H1 (cell line): Measurements from ENCODE around the gene PDLIM4. TPM values are rescaled to one million over a fixed set of nuclear protein-coding genes. Genes with fewer than 3 reads are reported as not detected.
A peak's percentile ranks its signal among the peaks of the same experiment; 100 is the strongest.

Experiments used
- CTCF ChIA-PET: fragments of 300-600 bp; sonication (Branson Sonifier 250); formaldehyde crosslinking; loops from one replicate; lab custom pipeline; 2021; ENCODE audit not compliant: partially characterized antibody; lab: Charles Lee
- POLR2A ChIA-PET: fragments of 300-600 bp; sonication (Branson Sonifier 250); formaldehyde crosslinking; loops from one replicate; lab custom pipeline; 2021; ENCODE audit warnings: inconsistent platforms; ENCODE audit not compliant: partially characterized antibody; lab: Charles Lee
- DNase-seq, 2 experiments: peaks; one replicate each; pipeline versions ENCODE4 v3.0.0 to v3.0.0-alpha.2; 2010 to 2022; ENCODE audit warnings: low spot score in 2 of 2, low read depth in 1 of 2, mixed read lengths in 1 of 2
- FAIRE-seq: peaks from 2 replicates; lab custom pipeline; 2011; peaks lifted over from hg19 to GRCh38; lab: Jason Lieb, UNC
- H2AFZ ChIP-seq: 2 replicates; pipeline ENCODE4 v1.8.1; 2012; ENCODE audit warnings: low read length, inconsistent platforms
- H2AK5ac ChIP-seq: 2 replicates; pipeline ENCODE4 v1.6.1; 2013; ENCODE audit warnings: low read depth, low read length
- H2BK120ac ChIP-seq: replicated peaks from 2 replicates; pipeline ENCODE3; 2013; ENCODE audit warnings: low read depth, low read length, inconsistent platforms
- H2BK12ac ChIP-seq: 2 replicates; pipeline ENCODE4 v1.6.1; 2013; ENCODE audit warnings: low read depth, low read length
- H2BK15ac ChIP-seq: 2 replicates; pipeline ENCODE4 v1.6.1; 2013; ENCODE audit warnings: low read length
- H2BK20ac ChIP-seq: 2 replicates; pipeline ENCODE4 v1.6.1; 2013; ENCODE audit warnings: low read length
- H2BK5ac ChIP-seq: 2 replicates; pipeline ENCODE4 v1.6.1; 2013; ENCODE audit warnings: low read depth, low read length
- H3K14ac ChIP-seq: 2 replicates; pipeline ENCODE4 v1.6.1; 2013; ENCODE audit warnings: inconsistent platforms; ENCODE audit not compliant: insufficient read length
- H3K18ac ChIP-seq: 2 replicates; pipeline ENCODE4 v1.6.1; 2013; ENCODE audit warnings: low read length; ENCODE audit errors: extremely low read depth
- H3K23ac ChIP-seq: 2 replicates; pipeline ENCODE4 v1.6.1; 2013; ENCODE audit warnings: inconsistent platforms; ENCODE audit not compliant: insufficient read length
- H3K23me2 ChIP-seq: 2 replicates; pipeline ENCODE4 v1.6.1; 2013; ENCODE audit warnings: low read depth, low read length
- H3K27ac ChIP-seq: 2 replicates; pipeline ENCODE4 v1.6.1; 2011; ENCODE audit warnings: low read depth, low read length, inconsistent platforms
- H3K27me3 ChIP-seq, 4 experiments: replicated peaks in 1 of 4; 1 replicate in 1 of 4; 2 replicates in 3 of 4; pipeline versions ENCODE4 v1.6.1 to v1.8.1; 2011 to 2013; ENCODE audit warnings: low read length in 3 of 4, mild to moderate bottlenecking in 3 of 4, inconsistent platforms in 2 of 4, mixed read lengths in 2 of 4, moderate library complexity in 1 of 4; ENCODE audit not compliant: control insufficient read depth in 3 of 4, insufficient read depth in 3 of 4; ENCODE audit errors: extremely low read depth in 1 of 4
- H3K36me3 ChIP-seq, 4 experiments: 2 replicates each; pipeline versions ENCODE4 v1.6.1 to v1.8.1; 2011 to 2013; ENCODE audit warnings: mild to moderate bottlenecking in 4 of 4, low read length in 3 of 4, moderate library complexity in 2 of 4, control low read depth in 1 of 4, inconsistent platforms in 1 of 4; ENCODE audit not compliant: insufficient read depth in 4 of 4, control insufficient read depth in 2 of 4
- H3K4ac ChIP-seq: replicated peaks from 2 replicates; pipeline ENCODE3; 2013; ENCODE audit warnings: low read length, low read depth, mixed read lengths, inconsistent platforms; ENCODE audit not compliant: insufficient read length
- H3K4me1 ChIP-seq, 4 experiments: replicated peaks in 1 of 4; 1 replicate in 1 of 4; 2 replicates in 3 of 4; pipeline versions ENCODE4 v1.6.1 to v1.8.1; 2011 to 2013; ENCODE audit warnings: low read length in 3 of 4, inconsistent platforms in 2 of 4, mixed read lengths in 1 of 4; ENCODE audit not compliant: insufficient read depth in 4 of 4, control insufficient read depth in 3 of 4
- H3K4me2 ChIP-seq, 2 experiments: 2 replicates each; pipeline versions ENCODE4 v1.6.1 to v1.8.1; 2011 to 2013; ENCODE audit warnings: low read depth in 2 of 2, low read length in 2 of 2, control low read depth in 1 of 2, inconsistent platforms in 1 of 2, mild to moderate bottlenecking in 1 of 2; ENCODE audit not compliant: insufficient read depth in 1 of 2
- H3K4me3 ChIP-seq, 4 experiments: fragments of 200-600, 300-600 bp in 1 of 4; sonication (generic), shearing (Covaris generic), sonication (Bioruptor Twin) in 1 of 4; 2 replicates each; pipeline versions ENCODE4 v1.5.1 to v1.8.1; 2011 to 2016; ENCODE audit warnings: low read length in 4 of 4, low read depth in 3 of 4, control low read depth in 2 of 4, inconsistent platforms in 2 of 4, mild to moderate bottlenecking in 2 of 4, mixed read lengths in 1 of 4, moderate library complexity in 1 of 4; ENCODE audit not compliant: insufficient read depth in 2 of 4; ENCODE audit errors: extremely low read depth in 1 of 4
- H3K56ac ChIP-seq: replicated peaks from 2 replicates; pipeline ENCODE3; 2013; ENCODE audit warnings: low read depth, mild to moderate bottlenecking, mixed read lengths, low read length, inconsistent platforms; ENCODE audit not compliant: insufficient read length
- H3K79me1 ChIP-seq: 2 replicates; pipeline ENCODE4 v1.6.1; 2013; ENCODE audit warnings: low read depth, low read length, control low read depth
- H3K79me2 ChIP-seq, 2 experiments: 2 replicates each; pipeline versions ENCODE4 v1.6.1 to v1.8.1; 2012 to 2013; ENCODE audit warnings: low read length in 2 of 2, mild to moderate bottlenecking in 2 of 2, inconsistent platforms in 1 of 2; ENCODE audit not compliant: insufficient read depth in 2 of 2, control insufficient read depth in 1 of 2
- H3K9ac ChIP-seq, 4 experiments: replicated peaks in 1 of 4; 1 replicate in 1 of 4; 2 replicates in 3 of 4; pipeline versions ENCODE4 v1.6.1 to v1.8.1; 2011 to 2013; ENCODE audit warnings: low read depth in 3 of 4, low read length in 3 of 4, control low read depth in 2 of 4, mild to moderate bottlenecking in 2 of 4, moderate library complexity in 2 of 4, inconsistent platforms in 1 of 4; ENCODE audit errors: extremely low read depth in 1 of 4
- H3K9me3 ChIP-seq, 2 experiments: 2 replicates each; pipeline versions ENCODE4 v1.6.1 to v1.8.1; 2012 to 2013; ENCODE audit warnings: mild to moderate bottlenecking in 2 of 2, moderate library complexity in 2 of 2, control low read depth in 1 of 2, inconsistent platforms in 1 of 2, low read depth in 1 of 2, low read length in 1 of 2, mixed read lengths in 1 of 2; ENCODE audit not compliant: insufficient read depth in 2 of 2
- H4K20me1 ChIP-seq, 2 experiments: replicated peaks in 1 of 2; 2 replicates each; pipeline versions ENCODE3 to v1.8.1; 2011 to 2013; ENCODE audit warnings: inconsistent platforms in 2 of 2, low read length in 2 of 2, mild to moderate bottlenecking in 1 of 2; ENCODE audit not compliant: insufficient read depth in 2 of 2, control insufficient read depth in 1 of 2
- H4K5ac ChIP-seq: 2 replicates; pipeline ENCODE4 v1.6.1; 2013; ENCODE audit warnings: low read length, low read depth, mixed read lengths, inconsistent platforms; ENCODE audit not compliant: insufficient read length
- H4K8ac ChIP-seq: 2 replicates; pipeline ENCODE4 v1.8.0; 2013; ENCODE audit warnings: mild to moderate bottlenecking, moderate library complexity, low read length, inconsistent platforms; ENCODE audit not compliant: insufficient read depth; ENCODE audit errors: extremely low read depth
- H4K91ac ChIP-seq: replicated peaks from 2 replicates; pipeline ENCODE3; 2013; ENCODE audit warnings: low read length, mixed read lengths, inconsistent platforms; ENCODE audit not compliant: insufficient read length
- CTCF ChIP-seq, 3 experiments: IDR thresholded peaks; 1 replicate in 2 of 3; 2 replicates in 1 of 3; pipeline versions ENCODE4 v1.5.1 to v1.6.1; 2011; ENCODE audit warnings: low read length in 3 of 3, mild to moderate bottlenecking in 3 of 3, inconsistent platforms in 2 of 3, low read depth in 1 of 3, moderate library complexity in 1 of 3; ENCODE audit not compliant: insufficient read depth in 1 of 3; ENCODE audit errors: control extremely low read depth in 1 of 3
- HDAC2 ChIP-seq, 2 experiments: fragments of 300-600 bp in 1 of 2; sonication (generic) in 1 of 2; IDR thresholded peaks; 2 replicates each; pipeline ENCODE4 v1.6.1; 2011 to 2012; ENCODE audit warnings: low read depth in 2 of 2, low read length in 2 of 2, mild to moderate bottlenecking in 2 of 2, moderate library complexity in 2 of 2, borderline replicate concordance in 1 of 2, inconsistent platforms in 1 of 2
- RAD21 ChIP-seq, 2 experiments: IDR thresholded peaks in 1 of 2; conservative IDR thresholded peaks in 1 of 2; 2 replicates each; pipeline ENCODE4 v1.6.1; 2011; ENCODE audit warnings: low read depth in 2 of 2, low read length in 2 of 2, improper control_type of control experiment in 1 of 2, inconsistent platforms in 1 of 2, mild to moderate bottlenecking in 1 of 2, moderate library complexity in 1 of 2
- TCF12 ChIP-seq: IDR thresholded peaks from 2 replicates; pipeline ENCODE4 v1.6.1; 2011; ENCODE audit warnings: low read depth, mild to moderate bottlenecking, low read length
- WGBS, 2 experiments: shearing (Covaris generic) in 1 of 2; methylation state at CpG; one replicate each; pipeline versions ENCODE4 v1.1.6 to v1.1.7; 2013 to 2015; ENCODE audit warnings: low lambda C conversion rate in 2 of 2, mixed read lengths in 2 of 2, inconsistent platforms in 1 of 2, low coverage in 1 of 2, missing lambda C conversion rate in 1 of 2; ENCODE audit not compliant: insufficient replicate concordance in 2 of 2, insufficient coverage in 1 of 2, insufficient read length in 1 of 2; ENCODE audit errors: extremely low coverage in 1 of 2, missing lambda C conversion rate in 1 of 2; 5-methylcytosine and 5-hydroxymethylcytosine counted together
- polyA plus RNA-seq, 7 experiments: library from polyadenylated mRNA; depleted of rRNA in 3 of 7; stranded (reverse) in 5 of 7; unstranded in 2 of 7; fragments of >200 nt in 5 of 7; fragments of 200-250 nt in 2 of 7; gene quantifications; 1 replicate in 5 of 7; 2 replicates in 1 of 7; 4 replicates in 1 of 7; pipeline versions ENCODE4 v1.2.1 to v1.2.3, GENCODE V29; 2011 to 2013; ENCODE audit warnings: missing spikeins in 2 of 7, mixed read lengths in 2 of 7
- total RNA-seq: library from RNA; stranded (reverse); fragmentation: NEBNext Ultra II Directional; extraction: Animal tissue kit (Norgen Biotek cat#: 25700); gene quantifications from 2 replicates; pipeline ENCODE4 v1.2.1, GENCODE V29; 2021

Gene PDLIM4
- total and polyA plus RNA-seq, 2 of the 8 experiments (the other 6 are each of a cell fraction or from before 2014, with no cell fraction given), result 10.7 to 29.1 TPM

DNA sequence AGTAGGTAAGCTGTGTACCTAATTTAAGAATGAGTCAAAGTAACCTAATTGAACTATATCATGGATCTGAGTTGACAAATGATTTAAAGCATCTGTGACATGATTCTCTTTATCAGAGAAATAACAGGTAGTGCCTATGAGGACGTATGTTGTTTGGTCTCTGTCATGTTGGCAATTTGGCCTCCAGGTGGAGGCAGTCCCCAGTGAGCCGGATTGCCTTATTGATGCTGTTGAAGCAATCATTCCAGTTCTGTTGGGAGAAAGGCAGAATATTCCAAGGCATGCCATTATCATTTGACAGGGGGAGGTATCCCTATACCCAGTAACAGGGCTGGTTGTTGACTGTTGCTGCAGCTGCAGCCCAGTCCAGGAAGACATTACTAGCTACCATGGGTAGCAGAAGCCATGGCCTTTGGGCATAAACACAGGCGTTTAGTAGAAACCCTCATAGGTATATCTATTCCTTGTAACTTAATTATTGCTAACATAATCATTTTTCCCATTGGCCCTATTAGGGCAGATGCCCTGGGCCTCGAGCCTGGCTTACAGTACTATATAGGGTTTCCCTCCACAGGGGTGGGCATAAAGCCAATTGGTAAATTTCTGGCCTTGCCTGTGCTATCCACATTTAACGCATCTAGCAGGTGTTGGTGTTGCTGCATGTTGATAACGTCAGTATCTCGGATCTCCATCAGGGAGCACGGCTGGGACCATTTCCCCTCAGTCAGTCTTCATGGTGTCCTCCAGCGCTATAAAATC is 24.5 kb downstream of the PDLIM4 start:
- H3K56ac ChIP-seq, result no peak overlapping the region
- no peak overlapping the region for H2BK5ac ChIP-seq
- no peak overlapping the region for H4K5ac ChIP-seq
- no peak overlapping the region for H2BK120ac ChIP-seq
- FAIRE-seq, result no peak
- no peak overlapping the region for H3K18ac ChIP-seq
- POLR2A ChIA-PET, result interaction anchor here (1.6 kb wide), 1 partner anchor 11 kb away, joined by 7 read pairs; the partner anchor contains the start of gene SLC22A4
- no peak overlapping the region for H2BK15ac ChIP-seq
- H3K27me3 ChIP-seq, result no peaks in the 10 kb centered on the region
- H3K4me3 ChIP-seq, result no peak overlapping the region
- peaks cover 0 to 8% (median 3%) of the 10 kb centered on the region in 4 experiments; a peak in 4 of 7 replicates for H3K4me1 ChIP-seq
- H4K20me1 ChIP-seq, result no peaks in the 10 kb centered on the region
- no peaks in the 10 kb centered on the region for H3K36me3 ChIP-seq
- no peak overlapping the region for H3K27ac ChIP-seq
- H3K79me2 ChIP-seq, result no peaks in the 10 kb centered on the region
- no peaks in the 10 kb centered on the region for H3K79me1 ChIP-seq
- H3K4ac ChIP-seq, result no peak overlapping the region
- no peak overlapping the region for H3K14ac ChIP-seq
- TF ChIP-seq RAD21 (IDR thresholded peaks at IDR 0.05 in 1 of 2, conservative IDR thresholded peaks at IDR 0.05 in 1 of 2; ENCODE audit: low read depth in 2 of 2, low read length in 2 of 2) (peak; percentile 10 to 28; a peak in 2 of 4 replicates), CTCF (IDR thresholded peaks at IDR 0.05; ENCODE audit: control extremely low read depth in 1 of 3, insufficient read depth in 1 of 3, low read depth in 1 of 3, low read length in 3 of 3) (peak in 1 of 3 experiments; percentile 8; a peak in 1 of 4 replicates), TCF12 (no peak), HDAC2 (IDR thresholded peaks at IDR 0.05; ENCODE audit: borderline replicate concordance in 1 of 2, low read depth in 2 of 2, low read length in 2 of 2) (no peak)
- no peak overlapping the region for H4K91ac ChIP-seq
- H2AK5ac ChIP-seq, result no peak overlapping the region
- WGBS, 2 experiments, result 92% methylated on average over 9 of the region's 9 CpGs; no CpG with 5 or more reads in 1 of the 2 experiments
- no peak overlapping the region for H3K9ac ChIP-seq
- no peaks in the 10 kb centered on the region for H3K9me3 ChIP-seq
- H4K8ac ChIP-seq, result no peak overlapping the region
- no peak overlapping the region for H3K4me2 ChIP-seq
- H2BK12ac ChIP-seq, result no peak overlapping the region
- peak in 1 of 2 experiments; percentile 24 for DNase-seq
- no peak overlapping the region for H3K23ac ChIP-seq
- H2BK20ac ChIP-seq, result no peak overlapping the region
- no peak overlapping the region for H2AFZ ChIP-seq
- CTCF ChIA-PET, result interaction anchor here (0.6 to 4.3 kb wide), 20 partner anchors 9 to 141 kb away, joined by 3 to 33 read pairs (median 4); partner anchors contain the start of gene SLC22A4
- no peaks in the 10 kb centered on the region for H3K23me2 ChIP-seq
